Stimulated activated CD8-positive, alpha-beta memory T cell treated with anti-CD3 and anti-CD28 coated beads, Interleukin-12 subunit alpha, Interleukin-12 subunit beta, amount 100 ng/mL, for 24 hours (primary cell): ENCODE results near the gene PLAAT3.
"Not testable (repeated sequence)": the region's sequence is repeated elsewhere in the genome, so short reads cannot be mapped to it uniquely, and the experiment has no call there.

Experiments used
- DNase-seq: peaks from one replicate; pipeline ENCODE4 v3.0.0-alpha.2; 2020; ENCODE audit errors: extremely low read depth

Gene PLAAT3

DNA sequence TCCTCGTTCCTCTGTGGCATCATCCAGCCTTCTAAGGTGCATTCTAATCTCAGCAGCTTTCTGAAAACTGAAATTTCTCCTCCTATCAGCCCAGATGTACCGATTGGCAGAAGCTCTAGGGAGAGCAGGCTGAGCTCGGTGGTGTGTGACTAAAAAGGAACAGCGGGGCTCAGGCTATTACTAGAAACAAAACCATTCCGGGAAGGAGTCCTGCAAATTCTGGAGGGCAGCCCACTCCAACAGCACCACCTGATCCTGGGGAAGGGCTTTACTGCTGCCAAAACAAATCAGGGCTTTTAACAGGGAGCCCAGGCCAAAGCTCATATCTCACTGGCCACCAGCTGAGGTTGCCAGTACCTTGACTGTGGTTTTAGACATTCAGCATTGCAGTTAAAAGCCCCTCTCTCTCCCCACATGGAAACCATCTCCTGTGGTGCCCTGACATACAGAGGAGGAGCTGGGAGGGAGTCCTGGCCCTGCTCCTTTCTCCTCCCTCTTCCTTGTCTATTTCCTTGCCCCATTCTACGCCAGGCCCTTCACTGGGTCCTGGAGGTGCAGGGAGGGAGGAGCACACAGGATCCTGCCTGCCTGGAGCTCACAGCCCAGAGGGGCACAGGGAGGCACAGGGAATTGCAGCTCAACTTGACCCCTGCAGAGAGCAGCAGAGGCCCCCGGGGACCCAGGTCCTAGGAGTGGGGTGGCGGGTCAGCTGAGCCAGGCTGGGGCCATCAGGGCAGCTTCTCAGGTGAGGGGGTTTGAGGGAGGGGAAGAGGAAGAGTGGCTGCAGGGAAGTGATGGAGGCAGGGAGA is 76.7 kb downstream of the PLAAT3 start:
- no peak for DNase-seq

GRCh38 chr11:63536669-63537292 is 77.5 kb downstream of the PLAAT3 start, which contains the start of gene PLAAT4:
TSS of gene PLAAT4 (plus strand) at chr11:63536808. CDS start at chr11:63536869, 61 bp downstream.
- no peak for DNase-seq

DNA sequence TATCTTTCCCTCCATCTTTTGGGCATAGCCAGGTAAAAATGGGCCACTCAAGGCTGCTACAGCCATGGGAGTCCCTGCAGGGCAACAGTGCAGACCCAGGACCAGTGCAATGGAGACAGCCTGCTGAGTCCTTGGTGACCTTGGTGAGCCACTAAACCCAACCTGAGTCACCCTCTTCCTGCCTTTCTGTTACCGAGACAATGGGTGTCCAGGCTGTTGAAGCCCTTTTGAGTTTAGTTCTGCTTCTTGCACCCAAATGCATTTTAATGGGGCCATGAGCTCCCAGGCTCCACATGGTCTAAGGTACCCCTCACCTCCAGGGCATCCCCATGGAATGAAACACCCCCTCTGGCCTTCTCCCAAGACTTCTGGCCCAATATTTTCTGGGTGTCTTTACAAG is 78.5 kb downstream of the PLAAT3 start:
- DNase-seq: no peak

GRCh38 chr11:63534895-63535461 is 79.3 kb downstream of the PLAAT3 start:
- no peak for DNase-seq

DNA sequence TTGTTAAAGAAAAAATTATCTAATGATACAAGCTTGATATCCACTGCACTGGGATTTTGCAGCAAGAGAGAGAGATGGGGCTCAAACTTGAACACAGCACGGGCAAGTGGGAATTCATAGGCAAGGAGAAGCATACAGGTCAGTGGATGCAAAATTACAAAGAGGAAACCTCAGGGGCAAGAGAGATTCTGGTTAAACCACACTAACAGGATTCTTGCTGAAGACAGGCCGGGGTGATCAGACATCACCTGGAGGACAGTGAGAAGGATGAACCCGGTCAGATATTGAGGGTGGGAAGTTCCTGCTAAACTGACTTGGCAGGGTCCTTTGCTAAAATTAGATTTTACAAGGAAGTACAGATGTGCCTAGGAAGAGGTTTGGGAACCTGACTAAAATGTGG is 80.2 kb downstream of the PLAAT3 start:
- DNase-seq: no peak

DNA sequence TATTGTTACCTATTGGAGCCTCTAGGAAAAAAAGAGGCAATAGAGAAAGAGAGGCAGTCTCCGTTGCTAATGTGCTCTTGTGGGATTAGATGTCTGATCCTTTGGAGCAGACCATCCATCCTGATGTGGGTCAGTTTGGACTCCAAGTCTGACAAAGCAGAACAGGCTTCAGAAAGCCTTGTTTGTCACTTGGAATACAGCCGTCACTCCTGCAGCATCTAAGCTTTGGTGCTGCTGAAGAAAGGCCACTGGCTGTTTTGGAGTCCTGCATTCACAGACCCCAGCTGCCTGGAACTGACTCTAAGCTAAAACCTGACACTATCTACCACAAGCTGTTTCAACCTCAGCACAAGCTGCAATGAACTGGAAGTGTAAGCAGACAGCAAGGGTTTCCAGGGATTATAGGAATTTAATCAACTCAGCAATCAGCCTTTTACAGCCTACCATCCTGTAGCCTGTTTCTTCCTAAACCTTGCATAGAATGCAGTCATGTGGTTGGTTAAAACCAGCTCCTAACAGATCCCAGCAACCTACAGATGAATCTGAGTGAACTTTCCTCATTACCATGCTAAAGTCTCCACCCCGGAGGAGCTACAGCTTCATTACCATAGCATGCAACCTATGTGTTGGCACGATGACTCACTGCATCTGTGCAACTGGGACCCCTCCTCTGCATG is 81.3 kb downstream of the PLAAT3 start:
- DNase-seq: no peak

GRCh38 chr11:63532117-63532516 is 82.1 kb downstream of the PLAAT3 start:
- DNase-seq: no peak

GRCh38 chr11:63531074-63531792 is 83.0 kb downstream of the PLAAT3 start:
- DNase-seq: not testable (repeated sequence)

- DNase-seq: no peak
These were observed 84.2 kb downstream of the PLAAT3 start for GRCh38 chr11:63530021-63530420.

GRCh38 chr11:63529373-63529772 is 84.9 kb downstream of the PLAAT3 start:
- not testable (repeated sequence) for DNase-seq

GRCh38 chr11:63528729-63529278 is 85.4 kb downstream of the PLAAT3 start:
- DNase-seq: not testable (repeated sequence)

GRCh38 chr11:63528156-63528555 is 86.1 kb downstream of the PLAAT3 start:
- not testable (repeated sequence) for DNase-seq

DNA sequence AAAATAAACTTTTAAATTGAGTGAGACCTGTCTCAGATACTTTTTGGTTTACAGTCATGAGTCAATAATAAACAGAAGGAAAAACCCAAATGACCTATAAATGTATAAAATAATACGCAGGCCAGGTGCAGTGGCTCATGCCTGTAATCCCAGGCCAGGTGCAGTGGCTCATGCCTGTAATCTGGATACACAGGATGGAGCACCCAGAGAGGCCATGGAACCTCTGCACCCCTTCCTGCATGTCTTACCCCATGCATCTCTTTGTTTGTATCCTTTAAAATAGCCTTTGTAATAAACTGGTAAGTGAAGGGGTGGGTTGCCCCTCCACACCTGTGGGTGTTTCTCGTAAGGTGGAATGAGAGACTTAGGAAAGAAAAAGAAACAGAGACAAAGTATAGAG is 86.6 kb downstream of the PLAAT3 start:
- no peak for DNase-seq
